Measurements from ENCODE around the gene MYO3B.
A peak's percentile ranks its signal among the peaks of the same experiment; 100 is the strongest.

Gene MYO3B

GRCh38 chr2:170322140-170322766, 144.3 kb downstream of the MYO3B start:
- no peak for TF ChIP-seq CTCF (IDR thresholded peaks at IDR 0.05)
- TF ChIP-seq ZFX (IDR thresholded peaks at IDR 0.05; ENCODE audit: borderline replicate concordance) = no peak

GRCh38 chr2:170323743-170324142, 145.8 kb downstream of the MYO3B start:
- no peak for TF ChIP-seq CTCF (IDR thresholded peaks at IDR 0.05)
- no peak for TF ChIP-seq ZFX (IDR thresholded peaks at IDR 0.05; ENCODE audit: borderline replicate concordance)
- H3K27ac ChIP-seq = no peak overlapping the region

More at GRCh38 chr2:170322140-170322766, 144.3 kb downstream of the MYO3B start:
- no peak overlapping the region for H3K27ac ChIP-seq

- TF ChIP-seq ZFX (IDR thresholded peaks at IDR 0.05; ENCODE audit: borderline replicate concordance) (no peak), CTCF (IDR thresholded peaks at IDR 0.05) (peak; percentile 77)
These were observed 146.7 kb downstream of the MYO3B start for GRCh38 chr2:170324640-170325046.

GRCh38 chr2:170330881-170331280, 152.9 kb downstream of the MYO3B start:
- no peak for TF ChIP-seq CTCF (IDR thresholded peaks at IDR 0.05)
- TF ChIP-seq ZFX (IDR thresholded peaks at IDR 0.05; ENCODE audit: borderline replicate concordance) = no peak
- H3K27ac ChIP-seq = no peak overlapping the region

More at GRCh38 chr2:170324640-170325046, 146.7 kb downstream of the MYO3B start:
- H3K27ac ChIP-seq = no peak overlapping the region

- no peak overlapping the region for H3K27ac ChIP-seq
These were observed 154.9 kb downstream of the MYO3B start for GRCh38 chr2:170332676-170333402.

GRCh38 chr2:170335351-170335750, 157.4 kb downstream of the MYO3B start:
- no peak overlapping the region for H3K27ac ChIP-seq
- TF ChIP-seq ZFX (IDR thresholded peaks at IDR 0.05; ENCODE audit: borderline replicate concordance) (no peak), CTCF (IDR thresholded peaks at IDR 0.05) (no peak)

More at GRCh38 chr2:170332676-170333402, 154.9 kb downstream of the MYO3B start:
- TF ChIP-seq CTCF (IDR thresholded peaks at IDR 0.05) (no peak), ZFX (IDR thresholded peaks at IDR 0.05; ENCODE audit: borderline replicate concordance) (no peak)

GRCh38 chr2:170336408-170336807, 158.5 kb downstream of the MYO3B start:
- TF ChIP-seq ZFX (IDR thresholded peaks at IDR 0.05; ENCODE audit: borderline replicate concordance) = no peak
- H3K27ac ChIP-seq = no peak overlapping the region
